LNCAP (cell line): ENCODE measurements around the gene SIPA1L2.

Experiments used
- TF ChIP-seq, protein P1 (sequence below): fragments of 450-650 bp; IDR thresholded peaks from 2 replicates; pipeline ENCODE4 v1.5.1; 2017; ENCODE audit warnings: mild to moderate bottlenecking

SIPA1L2 gene

DNA sequence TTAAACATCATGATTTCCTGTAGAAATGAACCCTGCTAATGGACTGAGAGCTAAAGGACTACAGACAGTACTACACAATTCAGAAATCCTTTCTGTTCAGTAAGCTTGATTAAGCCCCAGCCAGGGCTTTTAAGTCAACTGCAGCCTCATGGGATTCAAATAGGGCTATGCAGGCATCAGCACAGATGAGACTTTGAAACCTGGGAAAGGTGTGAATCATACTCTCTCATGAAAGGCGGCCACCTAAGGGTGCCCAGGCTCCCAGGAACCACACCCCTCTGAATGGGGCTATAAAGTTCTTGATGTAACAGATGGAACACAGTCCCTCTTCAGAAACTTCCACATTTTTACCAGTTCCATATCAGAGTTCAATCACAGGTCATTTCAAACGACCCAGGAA, 7.6 kb downstream of the SIPA1L2 start:
- TF ChIP-seq, protein P1, sequence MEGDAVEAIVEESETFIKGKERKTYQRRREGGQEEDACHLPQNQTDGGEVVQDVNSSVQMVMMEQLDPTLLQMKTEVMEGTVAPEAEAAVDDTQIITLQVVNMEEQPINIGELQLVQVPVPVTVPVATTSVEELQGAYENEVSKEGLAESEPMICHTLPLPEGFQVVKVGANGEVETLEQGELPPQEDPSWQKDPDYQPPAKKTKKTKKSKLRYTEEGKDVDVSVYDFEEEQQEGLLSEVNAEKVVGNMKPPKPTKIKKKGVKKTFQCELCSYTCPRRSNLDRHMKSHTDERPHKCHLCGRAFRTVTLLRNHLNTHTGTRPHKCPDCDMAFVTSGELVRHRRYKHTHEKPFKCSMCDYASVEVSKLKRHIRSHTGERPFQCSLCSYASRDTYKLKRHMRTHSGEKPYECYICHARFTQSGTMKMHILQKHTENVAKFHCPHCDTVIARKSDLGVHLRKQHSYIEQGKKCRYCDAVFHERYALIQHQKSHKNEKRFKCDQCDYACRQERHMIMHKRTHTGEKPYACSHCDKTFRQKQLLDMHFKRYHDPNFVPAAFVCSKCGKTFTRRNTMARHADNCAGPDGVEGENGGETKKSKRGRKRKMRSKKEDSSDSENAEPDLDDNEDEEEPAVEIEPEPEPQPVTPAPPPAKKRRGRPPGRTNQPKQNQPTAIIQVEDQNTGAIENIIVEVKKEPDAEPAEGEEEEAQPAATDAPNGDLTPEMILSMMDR = no peak

DNA sequence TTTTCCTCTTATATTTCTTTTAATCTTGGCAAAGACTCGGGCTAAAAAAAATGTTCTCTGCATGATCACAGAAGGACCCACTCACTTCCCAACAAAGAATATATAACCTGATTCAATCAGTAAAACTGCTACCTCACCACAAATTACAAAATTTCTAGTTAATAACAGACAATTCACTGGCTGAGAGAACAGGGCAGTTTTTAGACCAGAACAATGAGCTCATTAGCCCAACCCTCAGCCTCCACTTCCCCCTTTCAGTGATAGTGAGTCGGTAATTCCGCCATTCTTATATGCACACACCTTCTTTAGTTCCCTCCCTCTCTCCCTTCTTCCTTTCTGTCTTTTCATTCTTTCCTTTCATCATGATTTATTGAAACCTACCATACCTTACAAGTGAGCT, 8.9 kb downstream of the SIPA1L2 start:
- TF ChIP-seq, protein P1 = no peak

DNA sequence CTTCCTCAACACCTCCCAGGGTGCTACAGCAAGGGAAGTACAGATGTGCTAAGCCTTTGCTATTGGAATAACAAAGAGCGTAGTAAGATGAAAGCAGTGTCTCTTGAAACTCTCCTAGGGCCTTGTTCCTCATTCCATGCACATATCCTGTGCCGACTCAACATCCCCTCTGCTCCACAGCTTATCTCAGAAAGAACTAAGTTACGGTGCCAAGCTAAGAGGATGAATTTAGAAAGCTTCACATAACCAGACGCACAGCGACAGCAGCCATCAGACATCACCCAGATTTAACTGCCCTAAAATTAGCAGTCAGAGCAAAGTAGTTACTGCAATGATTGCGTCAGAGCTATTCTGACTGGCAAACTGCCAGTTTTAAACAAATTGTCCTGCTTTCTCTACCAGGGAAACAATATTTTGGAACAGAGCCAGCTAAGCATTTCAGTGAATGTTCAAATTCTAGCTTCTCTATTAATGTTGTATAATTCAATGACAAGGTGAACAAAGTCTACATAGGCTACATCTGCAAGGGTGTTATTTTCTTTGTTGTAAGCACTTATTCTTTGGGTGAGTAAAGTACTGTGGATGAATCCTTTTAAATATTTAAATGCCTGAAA, 9.5 kb downstream of the SIPA1L2 start:
- TF ChIP-seq, protein P1 = no peak

DNA sequence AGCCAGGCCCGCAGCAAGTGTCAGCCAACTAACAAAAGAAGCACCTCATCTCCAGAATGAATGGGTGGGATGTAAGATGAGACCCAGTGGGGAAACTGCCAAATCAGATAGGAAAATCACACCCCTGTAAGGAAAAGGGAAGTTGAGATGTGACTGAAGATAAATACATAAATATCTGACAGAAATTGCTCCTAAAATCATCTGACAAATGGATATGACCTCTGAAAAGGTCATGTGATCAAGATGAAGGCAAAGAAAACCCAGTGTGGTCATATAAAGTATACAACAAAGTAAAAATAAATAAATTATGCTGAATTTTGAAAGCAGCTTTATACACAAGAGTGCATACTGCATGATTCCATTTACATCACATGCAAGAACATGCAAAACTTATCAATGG, 12.7 kb downstream of the SIPA1L2 start:
- TF ChIP-seq, protein P1 = no peak

DNA sequence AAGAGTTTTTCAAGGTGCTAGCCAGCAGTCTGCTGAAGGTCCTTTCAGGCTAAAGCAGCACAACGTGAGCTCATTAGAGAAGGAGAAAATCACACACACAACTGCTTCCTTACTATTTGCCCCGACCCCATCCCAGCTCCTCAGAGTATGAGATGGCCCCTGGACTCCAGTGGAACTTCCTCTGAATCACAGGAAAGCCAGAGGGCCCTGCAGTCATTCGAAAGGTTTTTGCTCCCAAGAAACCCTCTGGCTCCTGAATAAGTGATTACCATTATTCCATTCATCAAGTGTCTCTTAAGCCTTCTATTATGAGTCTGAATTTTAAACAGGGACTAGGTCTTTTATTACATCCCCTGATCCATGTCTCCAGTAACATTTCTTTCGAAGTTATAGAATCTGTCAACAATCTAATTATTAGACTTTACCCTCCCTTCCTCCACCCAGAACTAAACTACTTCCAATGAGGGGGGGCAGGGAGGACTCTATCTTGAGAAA, 14.6 kb downstream of the SIPA1L2 start:
- TF ChIP-seq, protein P1 = no peak

DNA sequence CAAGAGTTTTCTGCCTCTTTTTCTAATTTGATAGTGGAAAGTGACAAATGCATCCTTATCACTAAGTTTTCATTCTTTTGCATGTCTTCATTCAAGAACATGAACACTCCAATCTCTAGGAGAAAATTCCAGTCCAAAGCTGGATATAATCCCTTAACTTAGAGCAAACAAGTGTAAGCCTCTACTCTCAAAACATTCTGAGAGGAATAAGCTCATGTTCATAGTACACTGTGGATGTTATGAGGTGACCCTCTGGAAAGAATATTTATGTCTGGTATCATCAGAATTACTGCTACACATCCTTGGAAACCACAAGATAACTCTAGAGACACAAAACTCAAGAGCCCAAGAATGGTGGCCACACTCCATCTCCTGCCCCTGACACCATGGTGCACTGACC, 15.1 kb downstream of the SIPA1L2 start:
- TF ChIP-seq, protein P1 = no peak

DNA sequence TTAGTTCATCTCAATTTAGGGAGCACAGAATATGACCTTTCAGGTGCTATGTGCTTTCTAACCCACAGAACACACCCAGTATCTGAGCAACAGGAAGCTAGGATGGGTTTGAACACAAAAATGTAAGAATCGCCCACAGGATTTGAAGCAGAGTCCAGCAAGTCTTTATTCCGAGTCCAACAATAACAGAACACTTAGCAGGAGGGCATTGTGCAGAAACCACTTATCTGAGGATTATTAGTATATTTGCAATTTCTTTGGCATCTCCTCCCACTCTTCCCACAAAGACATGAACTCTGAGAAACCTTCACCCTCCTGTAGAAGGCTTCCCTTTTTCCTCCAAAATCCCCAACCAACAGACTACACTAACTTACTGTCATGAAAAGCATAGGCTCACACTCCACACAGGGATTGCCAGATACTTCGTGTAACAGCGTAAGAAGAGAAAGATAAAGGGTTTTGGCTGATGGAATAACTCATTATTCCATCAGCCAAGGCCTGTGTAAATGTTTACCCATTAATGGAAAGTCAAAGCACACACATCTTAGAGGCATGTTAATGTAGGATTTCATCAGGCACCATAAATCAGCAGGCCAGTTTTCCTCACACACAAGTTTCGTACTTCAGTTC, 16.1 kb downstream of the SIPA1L2 start:
- TF ChIP-seq, protein P1 = no peak
